Activated naive CD8-positive, alpha-beta T cell treated with anti-CD3 and anti-CD28 coated beads, Interleukin-2, amount 10 ng/mL, durations not matched to agents 7 days and 5 days (primary cell): Measurements from ENCODE around the gene ARFGEF3. TPM values are rescaled to one million over a fixed set of nuclear protein-coding genes. Genes with fewer than 3 reads are reported as not detected.
"Not testable (repeated sequence)": the region's sequence is repeated elsewhere in the genome, so short reads cannot be mapped to it uniquely, and the experiment has no call there.

Source experiments
- ATAC-seq: fragments of 150-1000 bp; cut with Tn5 transposase; one replicate; pipeline ENCODE4 v1.10.0; 2021; ENCODE audit warnings: low read depth, moderate library complexity
- POLR2A ChIA-PET: fragments of 350-600 bp; sonication (Branson Sonifier 250); formaldehyde crosslinking; loops from one replicate; lab custom pipeline; 2021; ENCODE audit warnings: antibody characterized with exemption; lab: Charles Lee
- DNase-seq: peaks from one replicate; pipeline ENCODE4 v3.0.0; 2021
- H3K27ac Mint-ChIP-seq: one replicate; pipeline ENCODE4 v1.8.0; 2022; ENCODE audit warnings: mild to moderate bottlenecking, mixed read lengths
- H3K27me3 Mint-ChIP-seq: one replicate; pipeline ENCODE4 v1.8.0; 2022; ENCODE audit warnings: mild to moderate bottlenecking, moderate library complexity, mixed read lengths
- H3K36me3 Mint-ChIP-seq: one replicate; pipeline ENCODE4 v1.8.0; 2021; ENCODE audit warnings: mild to moderate bottlenecking, mixed read lengths
- H3K4me1 Mint-ChIP-seq: one replicate; pipeline ENCODE4 v1.8.0; 2021; ENCODE audit warnings: mixed read lengths
- H3K4me3 Mint-ChIP-seq: one replicate; pipeline ENCODE4 v1.8.0; 2022; ENCODE audit warnings: mild to moderate bottlenecking, moderate library complexity, mixed read lengths
- H3K9me3 Mint-ChIP-seq: one replicate; pipeline ENCODE4 v1.8.0; 2021; ENCODE audit warnings: mixed read lengths
- total RNA-seq, 2 experiments: library from RNA; stranded (reverse); gene quantifications; one replicate each; pipeline ENCODE4 v1.2.3, GENCODE V29; 2021

The ARFGEF3 gene
- total RNA-seq, 2 experiments from 2014 or later, result 0.28 to 0.30 TPM

GRCh38 chr6:138211048-138211581 lies 49.4 kb downstream of the ARFGEF3 start:
- no peaks in the 10 kb centered on the region for H3K9me3 Mint-ChIP-seq
- no peaks in the 10 kb centered on the region for H3K36me3 Mint-ChIP-seq
- H3K4me3 Mint-ChIP-seq, result no peak overlapping the region
- POLR2A ChIA-PET, result no interaction called here
- H3K4me1 Mint-ChIP-seq, result no peaks in the 10 kb centered on the region
- ATAC-seq, result no peak
- peaks cover 13% of the 10 kb centered on the region for H3K27me3 Mint-ChIP-seq
- no peak overlapping the region for H3K27ac Mint-ChIP-seq
- no peak for DNase-seq

GRCh38 chr6:138211601-138212000 lies 49.9 kb downstream of the ARFGEF3 start:
- no peak overlapping the region for H3K27ac Mint-ChIP-seq
- no peak overlapping the region for H3K4me3 Mint-ChIP-seq
- H3K36me3 Mint-ChIP-seq, result no peaks in the 10 kb centered on the region
- DNase-seq (no peak), ATAC-seq (no peak)
- H3K27me3 Mint-ChIP-seq, result peaks cover 13% of the 10 kb centered on the region
- no peaks in the 10 kb centered on the region for H3K4me1 Mint-ChIP-seq
- POLR2A ChIA-PET, result no interaction called here
- H3K9me3 Mint-ChIP-seq, result no peaks in the 10 kb centered on the region

GRCh38 chr6:138212530-138212929 lies 50.8 kb downstream of the ARFGEF3 start:
- H3K4me1 Mint-ChIP-seq, ATAC-seq, H3K4me3 Mint-ChIP-seq, DNase-seq, H3K9me3 Mint-ChIP-seq, POLR2A ChIA-PET, H3K27me3 Mint-ChIP-seq, H3K36me3 Mint-ChIP-seq, H3K27ac Mint-ChIP-seq: not testable (repeated sequence)

GRCh38 chr6:138215093-138215782 lies 53.5 kb downstream of the ARFGEF3 start:
- DNase-seq (no peak), ATAC-seq (no peak)
- no peaks in the 10 kb centered on the region for H3K36me3 Mint-ChIP-seq
- peaks cover 20% of the 10 kb centered on the region for H3K27me3 Mint-ChIP-seq
- H3K4me3 Mint-ChIP-seq, result no peak overlapping the region
- no peaks in the 10 kb centered on the region for H3K4me1 Mint-ChIP-seq
- H3K9me3 Mint-ChIP-seq, result no peaks in the 10 kb centered on the region
- POLR2A ChIA-PET, result no interaction called here
- H3K27ac Mint-ChIP-seq, result no peak overlapping the region

GRCh38 chr6:138218449-138218848 lies 56.7 kb downstream of the ARFGEF3 start, which contains the start of gene PBOV1:
Gene PBOV1 (minus strand): TSS chr6:138218491. CDS start chr6:138218395, 96 bp downstream.
- Mint-ChIP-seq H3K4me3 (no peak within 1 kb of the TSS), H3K36me3 (no peaks in the 10 kb centered on the region), H3K27me3 (peaks cover 25% of the 10 kb centered on the region), H3K27ac (no peak within 1 kb of the TSS), H3K9me3 (no peaks in the 10 kb centered on the region), H3K4me1 (no peaks in the 10 kb centered on the region)
- no peak for DNase-seq
- POLR2A ChIA-PET, result no interaction called here
- ATAC-seq, result no peak

- no peaks in the 10 kb centered on the region for H3K9me3 Mint-ChIP-seq
- no peak for DNase-seq
Observed at GRCh38 chr6:138219398-138219797, 57.7 kb downstream of the ARFGEF3 start.

GRCh38 chr6:138219901-138220300 lies 58.2 kb downstream of the ARFGEF3 start:
- Mint-ChIP-seq H3K36me3 (no peaks in the 10 kb centered on the region), H3K4me1 (no peaks in the 10 kb centered on the region), H3K27me3 (peaks cover 21% of the 10 kb centered on the region), H3K9me3 (no peaks in the 10 kb centered on the region), H3K4me3 (no peak overlapping the region), H3K27ac (no peak overlapping the region)
- POLR2A ChIA-PET, result no interaction called here
- no peak for DNase-seq
- no peak for ATAC-seq

More at GRCh38 chr6:138219398-138219797, 57.7 kb downstream of the ARFGEF3 start:
- no peaks in the 10 kb centered on the region for H3K36me3 Mint-ChIP-seq
- no peak overlapping the region for H3K4me3 Mint-ChIP-seq
- POLR2A ChIA-PET, result no interaction called here
- no peaks in the 10 kb centered on the region for H3K4me1 Mint-ChIP-seq
- H3K27me3 Mint-ChIP-seq, result peaks cover 25% of the 10 kb centered on the region
- ATAC-seq, result no peak
- H3K27ac Mint-ChIP-seq, result no peak overlapping the region

- H3K4me1 Mint-ChIP-seq, result no peaks in the 10 kb centered on the region
- POLR2A ChIA-PET, result no interaction called here
- peaks cover 14% of the 10 kb centered on the region for H3K27me3 Mint-ChIP-seq
- H3K36me3 Mint-ChIP-seq, result no peaks in the 10 kb centered on the region
- DNase-seq (no peak), ATAC-seq (no peak)
- no peaks in the 10 kb centered on the region for H3K9me3 Mint-ChIP-seq
- H3K4me3 Mint-ChIP-seq, result no peak overlapping the region
- H3K27ac Mint-ChIP-seq, result no peak overlapping the region
Observed at GRCh38 chr6:138222901-138223546, 61.3 kb downstream of the ARFGEF3 start.

- H3K36me3 Mint-ChIP-seq, result no peaks in the 10 kb centered on the region
- H3K4me1 Mint-ChIP-seq, result no peaks in the 10 kb centered on the region
- DNase-seq (no peak), ATAC-seq (no peak)
- no peaks in the 10 kb centered on the region for H3K9me3 Mint-ChIP-seq
- no peak overlapping the region for H3K4me3 Mint-ChIP-seq
- POLR2A ChIA-PET, result no interaction called here
- no peak overlapping the region for H3K27ac Mint-ChIP-seq
- H3K27me3 Mint-ChIP-seq, result peaks cover 12% of the 10 kb centered on the region
Observed at GRCh38 chr6:138225953-138226352, 64.2 kb downstream of the ARFGEF3 start.

- peaks cover 12% of the 10 kb centered on the region for H3K27me3 Mint-ChIP-seq
- no peaks in the 10 kb centered on the region for H3K4me1 Mint-ChIP-seq
- no peaks in the 10 kb centered on the region for H3K36me3 Mint-ChIP-seq
- H3K27ac Mint-ChIP-seq, result no peak overlapping the region
- no peaks in the 10 kb centered on the region for H3K9me3 Mint-ChIP-seq
- no peak for DNase-seq
- no peak overlapping the region for H3K4me3 Mint-ChIP-seq
- ATAC-seq, result no peak
- POLR2A ChIA-PET, result no interaction called here
Observed at GRCh38 chr6:138226700-138227315, 65.1 kb downstream of the ARFGEF3 start.

GRCh38 chr6:138227316-138227781 lies 65.6 kb downstream of the ARFGEF3 start:
- POLR2A ChIA-PET, result no interaction called here
- Mint-ChIP-seq H3K27me3 (peaks cover 15% of the 10 kb centered on the region), H3K36me3 (no peaks in the 10 kb centered on the region), H3K4me3 (no peak overlapping the region), H3K4me1 (no peaks in the 10 kb centered on the region), H3K27ac (no peak overlapping the region), H3K9me3 (no peaks in the 10 kb centered on the region)
- no peak for DNase-seq
- no peak for ATAC-seq

GRCh38 chr6:138229072-138229471 lies 67.3 kb downstream of the ARFGEF3 start:
- ATAC-seq, result no peak
- no peaks in the 10 kb centered on the region for H3K9me3 Mint-ChIP-seq
- H3K27me3 Mint-ChIP-seq, result peaks cover 15% of the 10 kb centered on the region

GRCh38 chr6:138229663-138230179 lies 68.0 kb downstream of the ARFGEF3 start:
- DNase-seq (no peak), ATAC-seq (no peak)
- Mint-ChIP-seq H3K4me3 (no peak overlapping the region), H3K27ac (no peak overlapping the region), H3K9me3 (no peaks in the 10 kb centered on the region), H3K4me1 (no peaks in the 10 kb centered on the region), H3K27me3 (peaks cover 15% of the 10 kb centered on the region), H3K36me3 (no peaks in the 10 kb centered on the region)
- POLR2A ChIA-PET, result no interaction called here

More at GRCh38 chr6:138229072-138229471, 67.3 kb downstream of the ARFGEF3 start:
- POLR2A ChIA-PET, result no interaction called here
- no peak for DNase-seq
- H3K27ac Mint-ChIP-seq, result no peak overlapping the region
- H3K4me3 Mint-ChIP-seq, result no peak overlapping the region
- H3K4me1 Mint-ChIP-seq, result no peaks in the 10 kb centered on the region
- no peaks in the 10 kb centered on the region for H3K36me3 Mint-ChIP-seq
